OCI-LY3 (cell line): ENCODE data around the gene IFI6.

Experiments used
- H2AFZ ChIP-seq: fragments of 200-600, 300-600 bp; shearing (Covaris generic); 2 replicates; pipeline ENCODE4 v1.6.0; 2014; ENCODE audit warnings: antibody characterized with exemption, low read depth, low read length
- H3K27ac ChIP-seq: fragments of 200-600, 300-600 bp; sonication (generic); 2 replicates; pipeline ENCODE4 v1.5.1; 2014; ENCODE audit warnings: mild to moderate bottlenecking, low read length, moderate library complexity, mixed read lengths
- H3K27me3 ChIP-seq: fragments of 200-600, 300-600 bp; sonication (generic); 2 replicates; pipeline ENCODE4 v1.6.1; 2014; ENCODE audit warnings: low read depth, low read length, mixed read lengths
- H3K36me3 ChIP-seq: fragments of 200-600, 300-600 bp; sonication (generic); replicated peaks from 2 replicates; pipeline ENCODE3; 2014; ENCODE audit warnings: low read depth, low read length, mixed read lengths
- H3K4me1 ChIP-seq: fragments of 300-600, 200-600 bp; sonication (generic); 2 replicates; pipeline ENCODE4 v1.6.1; 2014; ENCODE audit warnings: low read length, mixed read lengths
- H3K4me2 ChIP-seq: fragments of 200-600, 300-600 bp; sonication (generic); 2 replicates; pipeline ENCODE4 v1.6.1; 2014; ENCODE audit warnings: low read length, mixed read lengths
- H3K4me3 ChIP-seq: fragments of 300-600, 200-600 bp; sonication (generic); 2 replicates; pipeline ENCODE4 v1.5.1; 2014; ENCODE audit warnings: antibody characterized with exemption, mild to moderate bottlenecking, low read length, moderate library complexity
- H3K79me2 ChIP-seq: fragments of 300-600, 200-600 bp; shearing (Covaris generic); 2 replicates; pipeline ENCODE4 v1.6.1; 2014; ENCODE audit warnings: mild to moderate bottlenecking, low read length, mixed read lengths
- H3K9ac ChIP-seq: fragments of 300-600, 200-600 bp; shearing (Covaris generic); 2 replicates; pipeline ENCODE4 v1.6.0; 2014; ENCODE audit warnings: mild to moderate bottlenecking, low read length, moderate library complexity
- H3K9me3 ChIP-seq: fragments of 200-600, 300-600 bp; shearing (Covaris generic); 2 replicates; pipeline ENCODE4 v1.6.1; 2014; ENCODE audit warnings: low read length, mixed read lengths; ENCODE audit not compliant: insufficient read depth
- H4K20me1 ChIP-seq: fragments of 200-600, 300-600 bp; sonication (generic); 2 replicates; pipeline ENCODE4 v1.6.1; 2016; ENCODE audit warnings: low read length, mixed read lengths; ENCODE audit not compliant: insufficient read depth
- CTCF ChIP-seq: fragments of 200-600, 300-600 bp; sonication (generic); IDR thresholded peaks from 2 replicates; pipeline ENCODE4 v1.5.1; 2014; ENCODE audit warnings: antibody characterized with exemption, low read length, low read depth
- EZH2phosphoT487 ChIP-seq: fragments of 200-600 bp; shearing (Covaris generic); IDR thresholded peaks from 2 replicates; pipeline ENCODE4 v1.6.1; 2018; ENCODE audit warnings: antibody characterized with exemption, mixed run types, low read depth

Gene IFI6

GRCh38 chr1:27633640-27634176 is 38.3 kb downstream of the IFI6 start:
- Histone ChIP-seq H4K20me1 (no peaks in the 10 kb centered on the region), H3K4me3 (peak overlapping the region; percentile 84), H3K4me2 (peak overlapping the region; percentile 93), H3K27me3 (no peaks in the 10 kb centered on the region), H3K9me3 (no peaks in the 10 kb centered on the region), H3K27ac (peak overlapping the region; percentile 87), H2AFZ (peak overlapping the region; percentile 57; the same call in 1 of the 2 replicates), H3K79me2 (no peaks in the 10 kb centered on the region), H3K4me1 (peaks cover 92% of the 10 kb centered on the region), H3K9ac (peak overlapping the region; percentile 84), H3K36me3 (no peaks in the 10 kb centered on the region)
- TF ChIP-seq CTCF = no peak
- no peak for TF ChIP-seq EZH2phosphoT487

GRCh38 chr1:27633298-27633610 is 38.7 kb downstream of the IFI6 start:
- H3K36me3 ChIP-seq = no peaks in the 10 kb centered on the region
- H3K79me2 ChIP-seq = no peaks in the 10 kb centered on the region
- H3K4me1 ChIP-seq = peaks cover 93% of the 10 kb centered on the region
- H4K20me1 ChIP-seq = no peaks in the 10 kb centered on the region
- H3K9ac ChIP-seq = peak overlapping the region; percentile 37; the same call in 1 of the 2 replicates
- H3K27ac ChIP-seq = peak overlapping the region; percentile 87
- no peak overlapping the region for H2AFZ ChIP-seq
- H3K27me3 ChIP-seq = no peaks in the 10 kb centered on the region
- H3K4me3 ChIP-seq = peak overlapping the region; percentile 84
- H3K9me3 ChIP-seq = no peaks in the 10 kb centered on the region
- peak overlapping the region; percentile 93 for H3K4me2 ChIP-seq
- no peak for TF ChIP-seq EZH2phosphoT487
- TF ChIP-seq CTCF = no peak

GRCh38 chr1:27632387-27633297 is 39.4 kb downstream of the IFI6 start:
- Histone ChIP-seq H3K9me3 (no peaks in the 10 kb centered on the region), H4K20me1 (no peaks in the 10 kb centered on the region)

More at GRCh38 chr1:27632387-27633297, 39.4 kb downstream of the IFI6 start:
- peak overlapping the region; percentile 84; the same call in 1 of the 2 replicates for H3K4me3 ChIP-seq
- H3K79me2 ChIP-seq = no peaks in the 10 kb centered on the region
- H2AFZ ChIP-seq = no peak overlapping the region
- no peaks in the 10 kb centered on the region for H3K27me3 ChIP-seq
- peak overlapping the region; percentile 37; the same call in 1 of the 2 replicates for H3K9ac ChIP-seq
- H3K27ac ChIP-seq = peak overlapping the region; percentile 87
- peak overlapping the region; percentile 93 for H3K4me2 ChIP-seq
- H3K36me3 ChIP-seq = no peaks in the 10 kb centered on the region
- peaks cover 87% of the 10 kb centered on the region for H3K4me1 ChIP-seq
- TF ChIP-seq CTCF (no peak), EZH2phosphoT487 (no peak)
